Gastrocnemius medialis (tissue), 4 donors: ENCODE measurements around the gene EME1. TPM values are rescaled to one million over a fixed set of nuclear protein-coding genes. Genes with fewer than 3 reads are reported as not detected.
"Not testable (repeated sequence)": the region's sequence is repeated elsewhere in the genome, so short reads cannot be mapped to it uniquely, and the experiment has no call there.

ENCODE experiments used
- ATAC-seq, 2 donors: fragments of 150-250 bp; one replicate each; pipeline ENCODE4 v1.9.1; 2016
- DNase-seq, 2 donors: peaks; one replicate each; pipeline ENCODE4 v3.0.0-alpha.2; 2019
- H3K27ac ChIP-seq, 4 donors: fragments of 200-600 bp; sonication (generic); 1 replicate in 1 of 4; 2 replicates in 3 of 4; pipeline ENCODE4 v1.5.1; 2016 to 2018; ENCODE audit warnings: mild to moderate bottlenecking in 2 of 4, moderate library complexity in 1 of 4
- H3K27me3 ChIP-seq, 3 donors: fragments of 200-600 bp; sonication (generic) in 2 of 3; 1 replicate in 1 of 3; 2 replicates in 2 of 3; pipeline versions ENCODE4 v1.5.1 to v1.6.0; 2016 to 2019; ENCODE audit warnings: mild to moderate bottlenecking in 1 of 3, moderate library complexity in 1 of 3
- H3K36me3 ChIP-seq, 2 donors: fragments of 200-600 bp; sonication (generic) in 1 of 2; one replicate each; pipeline ENCODE4 v1.5.1; 2017 to 2018
- H3K4me1 ChIP-seq, 2 donors: fragments of 200-600 bp; sonication (generic) in 1 of 2; one replicate each; pipeline ENCODE4 v1.5.1; 2016 to 2017; ENCODE audit warnings: mild to moderate bottlenecking in 2 of 2
- H3K4me3 ChIP-seq, 4 donors: fragments of 200-600 bp; sonication (generic) in 3 of 4; 1 replicate in 1 of 4; 2 replicates in 3 of 4; pipeline ENCODE4 v1.5.1; 2016 to 2019; ENCODE audit warnings: mild to moderate bottlenecking in 2 of 4
- H3K9me3 ChIP-seq, 3 donors: fragments of 200-600 bp; sonication (generic) in 2 of 3; 1 replicate in 1 of 3; 2 replicates in 2 of 3; pipeline ENCODE4 v1.5.1; 2016 to 2019
- POLR2A ChIP-seq, 2 donors: fragments of 450-650 bp; IDR thresholded peaks; one replicate each; pipeline ENCODE4 v1.6.1; 2017; ENCODE audit warnings: antibody characterized with exemption in 2 of 2, mild to moderate bottlenecking in 2 of 2, moderate library complexity in 2 of 2
- in situ Hi-C, 4 donors: fragments of 200-750 bp; cut with MboI; loops; one replicate each; pipeline versions ENCODE4 v1.15.0 to v1.8.0; 2017; ENCODE audit warnings: low sequenced_read_pairs in 4 of 4
- intact Hi-C: fragments of 100-400 bp; cut with DNase I; formaldehyde crosslinking; loops from one replicate; pipeline ENCODE4 v1.15.1; 2023; ENCODE audit warnings: low total_unique reads
- total RNA-seq, 4 donors: library from RNA; depleted of rRNA; stranded (reverse); fragments of >200 nt; gene quantifications; one replicate each; pipeline versions ENCODE4 v1.1.0 to v1.2.3, GENCODE V29; 2016
- TF ChIP-seq, protein P1 (sequence below), 5 experiments: fragments of 450-650 bp in 3 of 5; fragments of 200-600 bp in 2 of 5; sonication (generic) in 2 of 5; IDR thresholded peaks in 4 of 5; conservative IDR thresholded peaks in 1 of 5; 1 replicate in 4 of 5; 2 replicates in 1 of 5; pipeline ENCODE4 v1.5.1; 2016 to 2019; ENCODE audit warnings: antibody characterized with exemption in 5 of 5, mild to moderate bottlenecking in 3 of 5, moderate library complexity in 3 of 5

Gene EME1
- total RNA-seq, 4 donors from 2014 or later: 0.82 to 0.95 TPM; not detected in 2

DNA sequence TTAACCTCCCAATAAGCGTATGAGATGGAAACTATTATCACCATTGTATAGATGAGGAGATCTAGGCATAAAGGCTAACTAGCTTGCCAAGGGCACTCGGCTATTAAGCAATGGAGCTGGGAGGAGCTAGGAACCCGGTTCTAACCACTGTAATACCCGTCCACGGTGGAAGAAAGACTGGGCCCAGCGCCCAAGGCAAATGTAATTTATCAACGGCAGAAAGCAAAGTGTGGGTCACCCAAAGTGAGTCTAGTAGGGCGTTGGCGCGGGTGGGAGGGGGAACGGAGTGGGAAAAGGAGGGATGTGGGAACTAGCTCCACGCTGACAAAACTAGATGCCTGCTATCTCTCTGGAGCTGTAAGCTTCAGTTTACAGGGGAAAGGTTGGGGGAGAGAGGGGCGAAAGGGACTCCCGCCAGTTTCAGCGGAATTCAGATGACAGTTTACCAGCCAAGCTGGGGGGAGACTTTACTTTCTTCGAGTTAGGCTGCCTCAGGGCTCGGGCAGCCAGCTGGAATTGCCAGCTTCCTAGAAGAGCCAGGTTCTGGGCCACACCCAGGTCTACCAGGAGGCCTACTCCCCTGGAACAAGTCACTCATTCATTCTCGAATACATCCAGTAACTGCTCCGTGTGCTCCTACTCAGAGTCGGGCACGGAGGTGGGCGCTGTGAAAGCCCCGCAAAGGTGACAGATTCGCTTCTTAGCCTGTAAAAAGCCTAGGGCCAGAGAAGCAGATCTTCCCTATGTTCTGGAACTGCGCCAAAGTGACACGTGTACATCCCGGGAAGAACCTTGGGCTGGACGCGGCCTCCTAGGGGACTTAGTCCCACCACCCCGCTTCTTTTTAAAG lies 23.5 kb downstream of the EME1 start:
- TF ChIP-seq, protein P1, sequence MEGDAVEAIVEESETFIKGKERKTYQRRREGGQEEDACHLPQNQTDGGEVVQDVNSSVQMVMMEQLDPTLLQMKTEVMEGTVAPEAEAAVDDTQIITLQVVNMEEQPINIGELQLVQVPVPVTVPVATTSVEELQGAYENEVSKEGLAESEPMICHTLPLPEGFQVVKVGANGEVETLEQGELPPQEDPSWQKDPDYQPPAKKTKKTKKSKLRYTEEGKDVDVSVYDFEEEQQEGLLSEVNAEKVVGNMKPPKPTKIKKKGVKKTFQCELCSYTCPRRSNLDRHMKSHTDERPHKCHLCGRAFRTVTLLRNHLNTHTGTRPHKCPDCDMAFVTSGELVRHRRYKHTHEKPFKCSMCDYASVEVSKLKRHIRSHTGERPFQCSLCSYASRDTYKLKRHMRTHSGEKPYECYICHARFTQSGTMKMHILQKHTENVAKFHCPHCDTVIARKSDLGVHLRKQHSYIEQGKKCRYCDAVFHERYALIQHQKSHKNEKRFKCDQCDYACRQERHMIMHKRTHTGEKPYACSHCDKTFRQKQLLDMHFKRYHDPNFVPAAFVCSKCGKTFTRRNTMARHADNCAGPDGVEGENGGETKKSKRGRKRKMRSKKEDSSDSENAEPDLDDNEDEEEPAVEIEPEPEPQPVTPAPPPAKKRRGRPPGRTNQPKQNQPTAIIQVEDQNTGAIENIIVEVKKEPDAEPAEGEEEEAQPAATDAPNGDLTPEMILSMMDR (IDR thresholded peaks at IDR 0.05 in 4 of 5, conservative IDR thresholded peaks at IDR 0.05 in 1 of 5): no peak
- TF ChIP-seq POLR2A (IDR thresholded peaks at IDR 0.05): no peak
- H3K9me3 ChIP-seq: no peaks in the 10 kb centered on the region
- H3K27ac ChIP-seq: peak overlapping the region; percentile 80 to 85 (median 84)
- intact Hi-C loops (loop anchor here (1.0 kb wide), 1 partner anchor 23 kb away; the partner anchor contains the start of genes EME1 and MRPL27), in situ Hi-C loops (loop anchor here in 1 of 4 donors (25.0 kb wide), 1 partner anchor 91 kb away; the partner anchor contains the start of gene RSAD1)
- no peaks in the 10 kb centered on the region for H3K27me3 ChIP-seq
- DNase-seq (no peak), ATAC-seq (peak; percentile 47 to 50)
- peaks cover 3 to 36% of the 10 kb centered on the region in 2 donors for H3K36me3 ChIP-seq
- H3K4me3 ChIP-seq: peak overlapping the region; percentile 80 to 96 (median 92)
- peaks cover 15 to 17% of the 10 kb centered on the region in 2 donors for H3K4me1 ChIP-seq

- DNase-seq (peak; percentile 64 to 79), ATAC-seq (peak; percentile 93 to 94)
- H3K4me1 ChIP-seq: peaks cover 15 to 17% of the 10 kb centered on the region in 2 donors
- peaks cover 3 to 28% of the 10 kb centered on the region in 2 donors for H3K36me3 ChIP-seq
- intact Hi-C loops (loop anchor here (1.0 kb wide), 1 partner anchor 24 kb away; the partner anchor contains the start of genes EME1 and MRPL27), in situ Hi-C loops (loop anchor here in 1 of 4 donors (25.0 kb wide), 1 partner anchor 90 kb away; the partner anchor contains the start of gene RSAD1)
- H3K27ac ChIP-seq: peak within 1 kb of the TSS; percentile 80 to 85 (median 84)
- TF ChIP-seq POLR2A (IDR thresholded peaks at IDR 0.05): peak; percentile 59 to 82
- TF ChIP-seq, protein P1 (IDR thresholded peaks at IDR 0.05 in 4 of 5, conservative IDR thresholded peaks at IDR 0.05 in 1 of 5): peak; percentile 87 to 99 (median 96)
- no peaks in the 10 kb centered on the region for H3K27me3 ChIP-seq
- H3K4me3 ChIP-seq: peak within 1 kb of the TSS; percentile 80 to 96 (median 92)
- no peaks in the 10 kb centered on the region for H3K9me3 ChIP-seq
These were observed 24.3 kb downstream of the EME1 start, which contains the start of gene LRRC59 for GRCh38 chr17:50397111-50397918. Gene LRRC59, minus strand, starts transcription at chr17:50397523. Its CDS starts 206 bp downstream, at chr17:50397317.

DNA sequence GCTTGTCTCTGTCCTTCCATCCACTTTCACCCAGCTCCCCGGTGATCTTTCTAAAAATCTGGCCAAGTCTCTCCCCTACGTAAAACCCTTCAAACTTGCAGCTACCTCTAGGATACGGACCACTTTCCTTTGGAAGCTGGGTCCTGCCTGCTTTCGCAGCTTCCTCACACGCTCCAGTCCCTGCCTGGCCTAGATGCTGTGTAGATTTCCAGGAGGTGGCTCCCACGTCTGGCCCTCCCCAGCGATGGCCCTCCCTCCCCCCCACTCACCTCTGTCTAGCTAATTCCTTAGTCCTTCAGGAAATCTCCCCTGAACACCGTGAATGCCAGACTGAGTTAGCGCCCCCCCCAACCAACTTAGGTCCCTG lies 24.9 kb downstream of the EME1 start:
- TF ChIP-seq, protein P1 (IDR thresholded peaks at IDR 0.05 in 4 of 5, conservative IDR thresholded peaks at IDR 0.05 in 1 of 5): no peak
- no peak for TF ChIP-seq POLR2A (IDR thresholded peaks at IDR 0.05)
- Histone ChIP-seq H3K4me1 (peaks cover 15 to 17% of the 10 kb centered on the region in 2 donors), H3K27ac (peak overlapping the region in 2 of 4 donors; percentile 84 to 85), H3K27me3 (no peaks in the 10 kb centered on the region), H3K36me3 (peaks cover 3 to 22% of the 10 kb centered on the region in 2 donors), H3K4me3 (peak overlapping the region in 3 of 4 donors; percentile 80 to 96 (median 89)), H3K9me3 (no peaks in the 10 kb centered on the region)
- intact Hi-C loops: loop anchor here (1.0 kb wide), 1 partner anchor 25 kb away; the partner anchor contains the start of genes EME1 and MRPL27
- in situ Hi-C loops: loop anchor here in 1 of 4 donors (25.0 kb wide), 1 partner anchor 89 kb away; the partner anchor contains the start of gene RSAD1
- ATAC-seq (no peak), DNase-seq (no peak)

DNA sequence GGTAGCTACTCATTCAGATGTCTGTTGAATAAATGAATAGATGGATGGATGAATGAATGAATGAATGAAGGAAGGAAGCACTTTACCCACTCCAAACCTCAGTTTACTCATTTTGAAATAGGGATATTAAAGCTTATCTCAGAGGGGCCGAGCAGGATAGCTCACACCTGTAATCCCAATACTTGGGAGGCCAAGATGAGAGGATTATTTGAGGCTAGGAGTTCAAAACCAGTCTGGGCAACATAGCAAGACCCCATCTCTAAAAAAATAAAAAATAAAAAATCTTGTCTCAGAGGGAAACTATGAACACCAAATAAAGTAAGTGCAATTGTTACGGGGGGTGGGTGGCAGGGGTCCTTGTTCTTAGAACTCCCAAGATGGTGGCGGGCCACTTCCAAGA lies 25.6 kb downstream of the EME1 start:
- H3K9me3 ChIP-seq, intact Hi-C loops, H3K27me3 ChIP-seq, ATAC-seq, DNase-seq, H3K4me3 ChIP-seq, H3K27ac ChIP-seq: not testable (repeated sequence)
- Histone ChIP-seq H3K4me1 (peaks cover 15 to 17% of the 10 kb centered on the region in 2 donors), H3K36me3 (peaks cover 3 to 14% of the 10 kb centered on the region in 2 donors)
- in situ Hi-C loops: loop anchor here in 1 of 4 donors (25.0 kb wide), 1 partner anchor 89 kb away; the partner anchor contains the start of gene RSAD1

GRCh38 chr17:50399591-50399990 lies 26.6 kb downstream of the EME1 start:
- H3K9me3 ChIP-seq, DNase-seq, intact Hi-C loops, H3K36me3 ChIP-seq, H3K27ac ChIP-seq, H3K4me3 ChIP-seq, ATAC-seq, H3K27me3 ChIP-seq: not testable (repeated sequence)
- peaks cover 15 to 17% of the 10 kb centered on the region in 2 donors for H3K4me1 ChIP-seq
- in situ Hi-C loops: loop anchor here in 1 of 4 donors (25.0 kb wide), 1 partner anchor 88 kb away; the partner anchor contains the start of gene RSAD1

GRCh38 chr17:50405351-50405750 lies 32.3 kb downstream of the EME1 start:
- H3K27me3 ChIP-seq, H3K36me3 ChIP-seq, ATAC-seq, intact Hi-C loops, H3K4me1 ChIP-seq, DNase-seq, H3K9me3 ChIP-seq, in situ Hi-C loops, H3K27ac ChIP-seq, H3K4me3 ChIP-seq: not testable (repeated sequence)
